Measurements from ENCODE around the gene ASB2. TPM values are rescaled to one million over a fixed set of nuclear protein-coding genes. Genes with fewer than 3 reads are reported as not detected.

The ASB2 gene
- polyA plus RNA-seq, 10 donors: 13.0 to 33.7 (median 24.8) TPM

DNA sequence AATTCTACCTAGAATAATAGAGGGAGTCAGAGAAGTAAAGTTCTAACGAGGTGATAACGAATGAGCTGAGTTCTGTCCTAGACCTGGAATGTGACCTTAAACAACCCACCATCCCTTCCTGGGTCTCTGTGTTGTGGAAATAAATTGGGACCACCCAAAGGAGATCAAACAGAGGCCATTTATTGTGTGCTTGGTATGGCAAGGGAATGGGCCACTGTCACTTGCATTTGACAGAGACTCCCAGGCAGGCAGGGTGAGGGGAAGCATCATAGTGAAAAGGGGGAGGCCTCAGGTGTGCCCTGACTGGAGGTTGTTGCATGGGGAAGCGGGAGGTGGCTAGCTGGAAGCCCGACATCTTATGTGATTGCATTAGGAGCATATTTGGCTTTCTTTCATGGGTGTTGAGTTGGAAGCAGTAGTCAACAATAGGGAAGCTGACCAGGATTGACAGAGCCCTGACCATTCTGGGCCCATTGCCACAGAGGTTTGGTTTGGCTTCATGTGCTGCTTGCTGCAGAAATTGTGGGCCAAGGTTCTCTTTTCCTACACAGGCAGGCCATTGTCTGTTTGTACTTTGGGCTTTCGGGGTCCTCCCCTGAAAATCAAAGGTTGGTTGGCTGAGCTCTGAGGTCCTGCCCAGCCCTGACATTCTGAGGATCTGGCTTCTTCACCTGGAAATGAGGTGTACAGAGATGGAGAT, 66.8 kb downstream of the ASB2 start:
- no peak for DNase-seq

DNA sequence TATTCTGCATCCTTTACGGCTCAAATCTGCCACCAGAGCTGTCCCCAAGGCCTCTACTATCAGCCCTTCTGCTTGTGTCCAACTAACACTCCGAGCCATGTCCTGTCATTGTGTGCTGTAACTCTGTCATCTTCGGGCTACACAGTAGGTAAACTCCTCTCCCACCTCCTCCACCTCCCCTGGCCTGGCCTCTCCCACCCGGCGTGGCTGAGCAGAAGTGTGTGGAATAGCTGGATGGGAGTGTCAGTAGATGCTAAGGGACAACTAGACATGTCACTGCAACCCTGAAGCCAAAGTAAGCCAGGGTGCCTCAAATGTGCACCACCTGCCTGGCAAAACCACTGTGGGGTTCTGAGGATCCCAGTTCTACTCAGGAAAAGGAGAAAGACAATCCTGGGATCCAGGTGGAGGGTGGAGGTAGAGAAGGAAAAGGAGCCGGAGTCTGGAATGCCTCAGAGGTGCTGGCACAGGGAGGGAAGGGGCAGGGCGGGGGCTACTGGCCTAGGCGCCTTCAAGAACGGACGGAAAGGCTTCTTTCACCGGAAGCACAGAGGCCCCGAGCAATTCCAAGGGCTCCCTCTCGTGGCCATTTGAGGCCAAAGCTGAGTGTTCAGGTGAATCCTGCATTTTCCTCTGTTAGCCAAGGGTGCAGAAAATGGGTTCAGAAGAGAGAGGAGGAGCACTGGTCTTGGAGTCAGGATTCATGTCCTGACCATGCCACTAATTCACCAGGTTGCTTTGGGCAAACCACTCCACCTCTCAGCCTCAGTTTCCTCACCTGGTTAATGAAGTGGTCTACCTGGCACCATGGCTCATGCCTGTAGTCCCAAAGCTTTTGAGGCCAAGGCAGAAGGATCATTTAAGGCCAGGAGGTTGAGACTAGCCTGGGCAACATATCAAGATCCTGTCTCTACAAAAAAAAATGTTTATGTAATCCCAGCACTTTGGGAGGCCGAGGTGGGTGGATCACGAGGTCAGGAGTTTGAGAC, 69.7 kb downstream of the ASB2 start:
- DNase-seq: peak in 2 of 3 donors; percentile 22 to 35

DNA sequence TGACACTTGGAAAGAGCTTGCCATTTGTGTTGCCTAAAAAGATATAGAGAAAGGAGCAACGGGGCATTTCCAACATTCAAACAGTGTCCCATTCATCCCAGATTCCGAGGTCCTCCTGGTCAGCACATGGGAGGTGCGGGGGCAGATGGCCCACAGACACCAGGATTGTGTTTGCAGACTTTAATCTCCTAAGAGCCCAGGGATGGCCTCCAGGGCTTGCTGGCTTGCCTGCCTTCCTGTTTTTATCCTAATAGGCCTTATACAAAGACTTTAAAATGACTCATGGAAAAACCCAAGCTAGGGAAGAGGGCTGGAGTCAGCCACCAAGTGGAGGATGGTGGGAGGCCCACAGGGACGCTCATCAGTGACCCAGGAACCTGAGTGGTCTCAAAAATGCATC, 70.7 kb downstream of the ASB2 start:
- DNase-seq: no peak

DNA sequence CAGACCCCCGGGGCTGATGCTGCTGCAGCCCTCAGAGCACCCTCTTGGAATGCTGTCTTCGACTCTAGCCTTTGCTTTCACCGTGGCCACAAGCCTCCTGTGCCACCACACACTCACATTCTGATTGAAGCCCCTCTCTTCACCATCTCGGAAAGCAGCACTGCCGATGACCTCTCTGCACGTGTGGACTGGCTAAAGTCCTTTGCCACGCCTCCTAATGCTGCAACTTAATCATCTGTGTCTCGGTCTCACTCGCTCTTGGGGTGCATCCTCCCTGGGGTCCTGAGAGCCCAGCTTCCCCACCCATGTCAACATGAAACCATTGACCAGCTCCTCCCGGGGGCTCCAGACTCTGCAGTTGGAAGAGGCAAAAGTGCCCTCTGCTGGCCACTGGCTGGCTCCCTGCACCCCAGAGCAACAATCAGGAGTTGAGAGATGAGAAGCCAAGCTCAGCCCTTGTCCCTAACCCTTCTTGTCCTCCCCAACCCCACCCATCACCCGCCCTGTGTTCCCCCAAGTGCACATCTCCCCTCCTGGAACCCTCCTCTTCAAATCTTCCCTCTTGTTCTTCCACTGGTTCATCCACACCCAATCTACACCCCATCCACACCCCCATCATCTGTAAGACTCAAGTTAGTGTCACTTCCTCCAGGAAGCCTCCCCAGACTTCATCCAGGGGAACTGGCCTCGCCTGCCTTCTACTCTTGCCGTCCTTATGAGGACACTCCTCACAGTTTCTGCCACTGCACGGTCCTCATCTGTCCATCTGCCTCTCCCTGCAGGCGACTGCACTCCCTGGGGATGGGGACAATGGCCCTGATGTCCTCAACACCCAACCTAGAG, 72.8 kb downstream of the ASB2 start:
- no peak for DNase-seq

DNA sequence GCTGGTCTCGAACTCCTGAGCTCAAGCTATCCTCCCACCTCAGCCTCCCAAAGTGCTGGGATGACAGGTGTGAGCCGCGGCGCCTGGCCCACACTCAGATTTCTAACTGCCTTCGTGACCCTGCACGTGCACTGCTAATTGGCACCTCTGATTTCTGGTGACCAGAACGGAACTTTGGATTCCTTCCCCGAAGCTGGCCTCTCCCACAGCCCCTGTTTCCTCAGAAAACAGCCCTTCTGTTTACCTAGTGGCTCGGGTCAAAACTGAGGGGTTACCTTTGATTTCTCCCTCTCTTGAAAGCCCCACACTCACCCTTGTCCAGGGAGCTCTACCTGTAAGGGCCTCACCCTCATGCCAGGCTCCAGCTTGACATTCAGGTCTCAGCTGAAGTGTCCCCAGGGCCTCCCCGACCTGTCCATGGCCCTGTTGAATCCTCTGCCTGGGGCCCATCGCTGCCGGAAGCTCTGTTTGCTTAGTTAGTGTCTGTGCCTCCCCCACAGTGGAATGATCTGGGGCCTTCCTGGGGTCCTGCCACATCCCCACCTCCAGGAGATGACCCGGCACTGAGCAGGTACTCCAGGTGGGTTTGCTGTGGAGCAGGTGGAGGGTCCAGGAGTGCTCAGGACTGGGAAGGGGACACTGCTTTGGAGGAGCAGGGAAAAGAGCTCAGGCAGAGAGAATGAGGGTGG, 73.6 kb downstream of the ASB2 start:
- no peak for DNase-seq

DNA sequence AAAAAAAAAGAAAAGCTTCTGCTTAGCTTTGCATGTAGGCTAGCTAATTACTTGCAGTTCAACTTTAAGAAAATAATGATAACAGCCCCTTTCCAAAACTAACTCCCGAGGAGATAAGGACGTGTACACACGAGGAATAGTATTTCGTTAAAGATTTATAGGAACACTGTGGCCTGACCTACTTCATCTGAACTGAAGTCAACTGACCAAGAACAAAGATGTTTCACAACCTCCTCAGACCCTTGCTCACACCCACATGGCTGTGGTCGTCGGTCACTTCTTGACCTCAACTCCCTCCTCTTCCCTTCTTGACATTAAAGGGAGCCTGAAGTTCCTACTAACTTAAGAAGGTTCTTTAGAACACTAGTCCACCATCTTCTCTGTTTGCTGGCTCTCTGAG, 74.6 kb downstream of the ASB2 start:
- DNase-seq: no peak

DNA sequence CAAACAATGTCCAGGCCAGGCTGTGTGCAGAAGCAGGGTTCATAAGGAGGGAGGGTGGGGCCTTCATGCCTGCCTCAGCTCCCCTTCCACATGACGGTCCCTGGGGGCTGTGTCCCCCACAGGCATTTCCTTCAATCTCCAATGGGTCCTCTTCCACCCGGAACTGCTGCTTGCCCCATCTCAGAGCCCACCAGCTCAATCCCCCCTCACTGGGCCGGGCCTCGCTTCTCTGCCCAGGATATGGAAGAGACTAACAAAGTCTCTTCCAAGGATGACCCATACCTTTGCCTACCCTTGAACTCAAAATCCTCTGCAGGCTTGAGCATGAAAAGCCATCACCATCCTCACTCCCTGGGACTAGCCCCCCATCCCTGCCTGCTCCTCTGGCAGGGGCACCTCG, 77.6 kb downstream of the ASB2 start:
- DNase-seq: no peak

DNA sequence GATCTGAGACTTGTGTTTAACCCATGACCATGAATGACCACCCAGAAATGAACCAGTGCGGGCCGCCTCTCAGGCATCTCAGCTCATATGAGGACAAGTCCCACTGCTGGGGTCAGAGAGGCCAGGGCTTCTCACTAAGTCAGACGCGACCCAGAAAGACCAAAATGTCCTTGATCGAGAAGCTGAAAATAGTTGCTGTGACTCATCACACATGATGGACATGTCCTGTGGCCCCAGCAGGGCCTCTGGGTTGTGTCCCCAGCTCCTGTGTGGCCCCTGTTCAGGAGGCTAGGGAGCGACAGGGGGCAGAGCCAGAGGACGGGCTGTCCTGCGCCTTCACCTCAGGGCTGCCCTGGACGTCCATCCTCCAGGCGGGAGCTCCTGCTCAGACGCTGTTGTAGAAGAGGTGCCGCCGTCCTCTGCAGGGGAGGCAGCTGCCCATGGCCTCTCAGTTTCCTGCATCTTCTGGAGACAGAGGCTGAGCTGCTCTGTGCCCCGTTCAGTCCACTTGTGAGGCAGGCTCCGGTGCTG, 78.2 kb downstream of the ASB2 start:
- no peak for DNase-seq

DNA sequence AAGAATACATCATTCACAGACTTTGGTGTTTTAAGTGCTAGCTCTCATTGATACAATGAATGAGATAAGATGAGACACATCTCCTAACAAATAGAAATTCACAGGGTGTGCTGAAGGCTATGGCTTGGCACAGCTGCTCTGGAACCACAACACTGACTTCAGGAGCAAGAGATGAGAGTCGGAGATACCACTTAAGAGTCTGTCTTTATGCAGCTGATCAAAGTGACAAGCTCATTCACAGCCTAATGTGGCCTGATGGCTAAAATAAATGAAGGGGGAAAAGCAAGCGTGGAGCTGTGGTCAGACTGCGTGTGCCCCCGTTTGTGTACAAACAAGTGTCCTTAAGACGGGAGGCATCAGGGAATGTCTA, 78.9 kb downstream of the ASB2 start:
- DNase-seq: no peak

DNA sequence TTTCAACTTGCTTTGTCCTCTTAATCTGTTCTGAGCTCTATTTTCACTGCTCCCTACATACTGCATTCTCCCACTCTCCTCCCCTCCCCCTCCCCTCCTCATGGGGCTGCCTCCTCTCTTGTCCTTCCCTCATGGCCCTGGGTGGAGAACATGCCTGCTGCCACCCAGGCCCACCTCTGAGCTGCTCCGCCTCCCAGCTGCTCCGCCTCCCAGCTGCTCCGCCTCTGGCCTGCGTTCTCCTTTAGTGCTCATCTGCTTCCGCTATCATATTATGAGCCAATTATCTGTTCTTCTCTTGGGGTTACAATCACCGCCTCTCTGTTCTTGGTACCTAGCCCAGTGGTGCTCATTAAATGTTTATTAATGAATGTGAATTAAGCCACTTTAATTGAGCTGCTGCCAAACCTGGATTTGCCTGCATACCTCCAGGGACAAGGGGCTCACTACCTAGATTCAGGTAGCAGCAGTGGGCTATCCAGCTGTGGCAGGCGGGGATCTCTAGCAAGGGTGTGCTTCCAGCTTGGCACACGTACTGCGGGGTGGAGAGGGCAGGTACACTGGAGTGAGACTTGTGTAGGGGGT, 81.3 kb downstream of the ASB2 start:
- DNase-seq: no peak

DNA sequence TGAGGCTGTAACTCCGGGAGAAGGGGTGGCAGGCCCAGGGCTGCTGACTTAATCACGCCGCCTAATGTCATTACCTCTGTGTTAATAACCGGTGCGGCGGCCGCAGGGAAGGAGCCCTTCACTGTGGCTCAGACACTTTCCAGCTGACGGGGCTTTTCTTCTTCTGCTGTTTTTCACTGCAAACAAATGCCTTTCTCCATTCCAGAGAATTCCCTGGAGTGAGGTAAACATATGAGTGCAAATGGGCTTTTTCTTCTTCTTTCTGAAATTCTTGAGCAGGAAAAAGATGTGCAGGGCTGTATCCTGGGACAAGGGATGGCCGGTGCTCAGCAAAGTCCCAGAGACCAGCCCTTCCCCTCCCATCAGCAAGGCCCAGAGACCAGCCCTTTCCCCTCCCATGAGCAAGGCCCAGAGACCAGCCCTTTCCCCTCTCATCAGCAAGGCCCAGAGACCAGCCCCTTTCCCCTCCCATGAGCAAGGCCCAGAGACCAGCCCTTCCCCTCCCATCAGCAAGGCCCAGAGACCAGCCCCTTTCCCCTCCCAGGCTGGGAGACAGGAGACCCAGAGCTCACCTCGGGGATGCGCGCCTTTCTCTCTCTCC, 82.6 kb downstream of the ASB2 start:
- peak; percentile 7 to 67 (median 33) for DNase-seq

DNA sequence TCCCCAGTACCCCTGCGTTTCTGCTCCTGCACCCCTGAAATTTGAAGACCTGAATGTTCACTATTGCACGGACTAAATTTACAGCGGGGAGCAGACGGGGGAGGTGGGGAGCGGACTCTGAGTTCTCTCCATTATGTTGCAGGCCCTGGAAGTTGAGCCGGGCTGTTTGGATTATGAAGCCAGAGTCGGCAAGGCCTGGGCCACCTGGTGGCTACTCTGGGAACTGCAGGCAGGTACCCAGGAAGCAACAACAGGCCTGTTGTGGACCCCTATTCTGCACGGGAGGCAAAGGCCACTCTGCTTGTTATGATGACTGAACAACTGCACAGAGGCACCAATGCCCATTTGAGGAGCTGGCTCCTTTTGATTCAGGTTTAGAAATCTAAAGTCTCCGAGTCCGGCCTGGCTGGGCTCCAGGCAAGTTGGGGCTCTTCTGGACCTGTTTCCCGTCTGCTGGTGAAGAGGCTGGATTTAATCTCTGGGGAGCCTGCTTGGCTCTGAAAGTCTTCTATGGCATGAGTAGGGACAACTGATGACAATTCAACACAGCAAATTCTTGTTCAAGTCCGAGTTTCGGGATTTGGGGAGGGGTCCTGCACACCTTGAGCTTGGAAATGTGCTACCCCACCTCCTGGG, 83.3 kb downstream of the ASB2 start:
- DNase-seq: peak; percentile 54 to 82 (median 67)

DNA sequence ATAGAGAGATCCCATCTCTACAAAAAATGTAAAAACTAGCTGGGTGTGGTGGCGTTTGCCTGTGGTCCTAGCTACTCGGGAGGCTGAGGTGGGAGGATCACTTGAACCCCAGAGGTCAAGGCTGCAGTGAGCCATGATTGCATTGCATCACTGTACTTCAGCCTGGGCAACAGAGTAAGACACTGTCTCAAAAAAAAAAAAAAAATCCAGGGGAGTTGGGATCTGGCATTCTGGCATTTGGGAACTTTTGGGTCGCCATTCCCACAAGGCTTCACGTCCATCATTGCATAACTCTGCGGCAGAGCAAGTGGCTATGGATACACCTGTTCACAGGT, 83.9 kb downstream of the ASB2 start:
- no peak for DNase-seq

DNA sequence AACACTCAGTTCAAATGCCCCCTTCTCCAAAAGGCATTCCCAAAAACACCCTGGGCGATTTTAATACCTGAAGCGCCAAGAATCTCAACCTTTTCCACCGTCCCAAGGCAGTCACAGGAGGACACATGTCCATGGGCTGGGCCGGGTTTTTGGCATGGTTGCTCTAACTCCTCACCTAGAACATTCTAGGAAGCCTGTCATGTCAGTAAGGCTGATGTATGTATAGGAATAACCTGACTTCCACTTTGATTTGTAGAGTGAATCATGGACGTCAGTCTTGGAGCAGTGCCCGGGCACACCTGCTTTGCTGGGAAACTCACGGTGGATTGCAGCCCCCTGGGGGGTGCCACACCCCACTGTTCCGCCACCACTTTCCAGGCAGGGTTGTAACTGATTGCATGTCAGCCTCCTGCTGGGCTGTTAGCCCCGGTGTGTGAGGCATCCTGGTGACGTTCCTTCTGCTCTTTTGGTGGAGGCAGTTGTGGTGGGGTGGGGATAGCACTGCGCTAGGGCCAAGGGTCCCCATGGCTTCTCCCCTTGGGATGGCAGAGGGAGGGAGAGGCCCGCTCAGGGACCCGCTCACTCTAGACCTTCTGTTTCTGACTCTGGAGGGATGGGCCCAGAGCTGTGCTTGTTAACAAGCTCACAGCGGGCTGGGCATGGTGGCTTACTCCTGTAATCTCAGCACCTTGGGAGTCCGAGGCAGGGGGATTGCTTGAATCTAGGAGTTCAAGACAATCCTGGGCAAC, 84.4 kb downstream of the ASB2 start:
- no peak for DNase-seq

DNA sequence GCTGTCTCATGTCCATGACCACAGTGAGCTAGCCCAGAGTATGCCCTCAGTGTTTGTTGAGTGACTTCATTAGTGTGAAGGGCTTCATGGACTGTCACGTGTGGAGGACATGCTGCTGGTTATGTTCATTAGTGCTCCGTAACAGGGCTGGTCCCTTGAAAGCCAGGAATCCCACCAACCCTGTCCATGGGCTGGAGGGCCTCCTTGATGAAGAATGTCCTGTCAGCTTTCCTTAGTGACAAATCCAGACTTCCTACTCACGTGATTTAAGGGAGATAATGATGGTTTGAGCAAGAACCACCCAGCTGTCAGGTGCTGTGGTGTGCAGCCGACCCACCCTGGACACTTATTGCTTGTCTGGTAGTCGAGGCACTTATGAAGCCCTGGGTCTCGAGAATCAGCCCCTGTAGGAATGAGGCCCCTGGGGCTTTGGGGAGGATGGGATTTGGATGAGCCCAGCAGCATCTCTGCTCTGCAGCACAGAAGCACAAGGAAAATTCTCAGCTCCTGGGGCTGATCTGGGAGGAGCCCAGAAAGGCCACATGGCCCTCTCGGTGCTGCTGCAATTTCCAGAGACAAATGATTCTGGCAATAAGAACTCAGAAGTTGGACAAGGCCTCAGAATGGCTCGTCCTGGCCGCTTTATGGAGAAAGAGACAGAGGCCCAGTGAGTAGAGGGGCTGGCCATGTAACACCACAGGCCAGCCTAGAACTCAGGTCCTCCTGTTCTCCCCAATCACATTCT, 86.5 kb downstream of the ASB2 start:
- DNase-seq: no peak

DNA sequence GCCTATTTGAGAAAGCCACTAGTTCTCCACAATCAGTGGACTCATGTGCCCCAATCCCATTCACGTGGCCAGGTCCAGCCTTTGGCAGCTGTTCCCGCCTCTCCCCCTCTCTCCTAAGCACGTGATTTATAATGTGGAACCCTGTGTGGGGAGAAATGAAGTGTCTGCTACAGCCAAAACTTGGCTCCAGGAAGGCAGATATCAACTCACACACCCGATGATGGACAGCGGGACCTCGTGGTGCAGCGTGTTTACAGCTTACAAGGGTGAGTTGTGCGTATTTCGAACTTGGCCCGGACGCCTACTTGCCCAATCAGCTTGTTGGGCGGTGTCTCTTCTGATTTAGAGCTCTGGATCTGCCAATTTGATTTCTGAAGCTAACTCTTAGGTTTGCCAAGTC, 87.4 kb downstream of the ASB2 start:
- no peak for DNase-seq

DNA sequence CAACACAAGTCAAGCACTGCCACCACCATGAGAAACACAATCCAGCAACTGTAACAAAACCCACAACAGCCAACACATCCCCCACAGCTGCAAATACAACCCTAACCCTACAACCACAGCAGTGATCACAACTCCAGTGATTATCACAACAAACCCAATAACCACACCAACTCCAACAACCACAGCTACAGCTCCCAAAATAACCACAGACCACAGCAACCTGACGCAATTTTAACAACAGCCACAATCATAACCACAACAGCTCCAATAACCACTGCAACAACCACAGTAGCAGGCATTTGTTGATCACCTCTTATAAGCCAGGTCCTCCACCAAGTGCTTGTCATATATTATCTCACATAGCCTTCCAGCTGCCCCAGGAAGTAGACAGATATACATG, 91.4 kb downstream of the ASB2 start:
- DNase-seq: no peak
